IPS-18a (cell line): ENCODE results near the gene NCAM1.

Source experiments
- H3K27ac ChIP-seq: one replicate; pipeline ENCODE4 v1.5.1; 2013; ENCODE audit warnings: low read length
- H3K27me3 ChIP-seq: one replicate; pipeline ENCODE4 v1.6.1; 2013; ENCODE audit warnings: mild to moderate bottlenecking, low read length; ENCODE audit not compliant: control insufficient read depth, insufficient read depth
- H3K36me3 ChIP-seq: one replicate; pipeline ENCODE4 v1.6.1; 2013; ENCODE audit warnings: low read depth, low read length; ENCODE audit not compliant: control insufficient read depth
- H3K4me1 ChIP-seq: one replicate; pipeline ENCODE4 v1.6.1; 2013; ENCODE audit warnings: low read depth, low read length; ENCODE audit not compliant: control insufficient read depth
- H3K4me3 ChIP-seq: one replicate; pipeline ENCODE4 v1.5.1; 2013; ENCODE audit warnings: low read length
- H3K9ac ChIP-seq: one replicate; pipeline ENCODE4 v1.6.1; 2013; ENCODE audit warnings: mild to moderate bottlenecking, low read length, moderate library complexity
- H3K9me3 ChIP-seq: one replicate; pipeline ENCODE4 v1.6.1; 2013; ENCODE audit warnings: low read depth, low read length; ENCODE audit not compliant: control insufficient read depth

The NCAM1 gene

GRCh38 chr11:113119966-113120736 is 158.9 kb downstream of the NCAM1 start:
- Histone ChIP-seq H3K4me1 (peaks cover 8% of the 10 kb centered on the region), H3K9me3 (no peaks in the 10 kb centered on the region), H3K9ac (no peak overlapping the region), H3K27me3 (no peaks in the 10 kb centered on the region), H3K36me3 (no peaks in the 10 kb centered on the region), H3K27ac (no peak overlapping the region), H3K4me3 (no peak overlapping the region)

- Histone ChIP-seq H3K36me3 (no peaks in the 10 kb centered on the region), H3K27me3 (no peaks in the 10 kb centered on the region), H3K9ac (no peak overlapping the region)
These were observed 160.5 kb downstream of the NCAM1 start for GRCh38 chr11:113121746-113122145.

GRCh38 chr11:113124006-113124405 is 162.8 kb downstream of the NCAM1 start:
- Histone ChIP-seq H3K4me1 (peaks cover 8% of the 10 kb centered on the region), H3K4me3 (no peak overlapping the region), H3K27me3 (no peaks in the 10 kb centered on the region), H3K9me3 (no peaks in the 10 kb centered on the region), H3K27ac (no peak overlapping the region), H3K36me3 (no peaks in the 10 kb centered on the region), H3K9ac (no peak overlapping the region)

More at GRCh38 chr11:113121746-113122145, 160.5 kb downstream of the NCAM1 start:
- Histone ChIP-seq H3K27ac (no peak overlapping the region), H3K9me3 (no peaks in the 10 kb centered on the region), H3K4me3 (no peak overlapping the region), H3K4me1 (peaks cover 8% of the 10 kb centered on the region)

GRCh38 chr11:113124578-113124977 is 163.4 kb downstream of the NCAM1 start:
- H3K4me1 ChIP-seq: peaks cover 8% of the 10 kb centered on the region
- no peaks in the 10 kb centered on the region for H3K36me3 ChIP-seq
- H3K27me3 ChIP-seq: no peaks in the 10 kb centered on the region
- no peaks in the 10 kb centered on the region for H3K9me3 ChIP-seq
- no peak overlapping the region for H3K27ac ChIP-seq
- H3K4me3 ChIP-seq: no peak overlapping the region
- H3K9ac ChIP-seq: no peak overlapping the region

GRCh38 chr11:113129261-113129992 is 168.2 kb downstream of the NCAM1 start:
- no peak overlapping the region for H3K4me3 ChIP-seq
- no peaks in the 10 kb centered on the region for H3K4me1 ChIP-seq
- H3K9me3 ChIP-seq: no peaks in the 10 kb centered on the region

GRCh38 chr11:113131036-113131775 is 170.0 kb downstream of the NCAM1 start:
- H3K27ac ChIP-seq: no peak overlapping the region
- H3K27me3 ChIP-seq: no peaks in the 10 kb centered on the region
- H3K9me3 ChIP-seq: no peaks in the 10 kb centered on the region
- H3K4me1 ChIP-seq: no peaks in the 10 kb centered on the region
- H3K4me3 ChIP-seq: no peak overlapping the region
- H3K9ac ChIP-seq: no peak overlapping the region
- H3K36me3 ChIP-seq: no peaks in the 10 kb centered on the region

More at GRCh38 chr11:113129261-113129992, 168.2 kb downstream of the NCAM1 start:
- Histone ChIP-seq H3K27ac (no peak overlapping the region), H3K36me3 (no peaks in the 10 kb centered on the region), H3K27me3 (no peaks in the 10 kb centered on the region), H3K9ac (no peak overlapping the region)

- Histone ChIP-seq H3K27me3 (no peaks in the 10 kb centered on the region), H3K27ac (no peak overlapping the region), H3K9ac (no peak overlapping the region), H3K36me3 (no peaks in the 10 kb centered on the region), H3K4me3 (no peak overlapping the region), H3K4me1 (no peaks in the 10 kb centered on the region), H3K9me3 (no peaks in the 10 kb centered on the region)
These were observed 171.9 kb downstream of the NCAM1 start for GRCh38 chr11:113133071-113133470.

GRCh38 chr11:113134626-113135025 is 173.4 kb downstream of the NCAM1 start:
- Histone ChIP-seq H3K4me3 (no peak overlapping the region), H3K4me1 (no peaks in the 10 kb centered on the region), H3K9me3 (no peaks in the 10 kb centered on the region), H3K36me3 (no peaks in the 10 kb centered on the region), H3K27me3 (no peaks in the 10 kb centered on the region), H3K9ac (no peak overlapping the region), H3K27ac (no peak overlapping the region)

- H3K9me3 ChIP-seq: no peaks in the 10 kb centered on the region
- H3K27ac ChIP-seq: no peak overlapping the region
- H3K9ac ChIP-seq: no peak overlapping the region
- no peaks in the 10 kb centered on the region for H3K36me3 ChIP-seq
- no peaks in the 10 kb centered on the region for H3K27me3 ChIP-seq
- H3K4me3 ChIP-seq: no peak overlapping the region
- no peaks in the 10 kb centered on the region for H3K4me1 ChIP-seq
These were observed 176.7 kb downstream of the NCAM1 start for GRCh38 chr11:113137713-113138529.

- no peaks in the 10 kb centered on the region for H3K27me3 ChIP-seq
- no peak overlapping the region for H3K9ac ChIP-seq
- no peaks in the 10 kb centered on the region for H3K36me3 ChIP-seq
- no peak overlapping the region for H3K27ac ChIP-seq
- H3K9me3 ChIP-seq: no peaks in the 10 kb centered on the region
- no peaks in the 10 kb centered on the region for H3K4me1 ChIP-seq
- no peak overlapping the region for H3K4me3 ChIP-seq
These were observed 177.5 kb downstream of the NCAM1 start for GRCh38 chr11:113138731-113139130.

- Histone ChIP-seq H3K4me1 (no peaks in the 10 kb centered on the region), H3K9ac (no peak overlapping the region), H3K27ac (no peak overlapping the region), H3K4me3 (no peak overlapping the region), H3K36me3 (no peaks in the 10 kb centered on the region), H3K9me3 (no peaks in the 10 kb centered on the region), H3K27me3 (no peaks in the 10 kb centered on the region)
These were observed 179.8 kb downstream of the NCAM1 start for GRCh38 chr11:113141010-113141409.
